ENCODE data around the gene INPP5K. TPM values are rescaled to one million over a fixed set of nuclear protein-coding genes. Genes with fewer than 3 reads are reported as not detected.
"Not testable (repeated sequence)": the region's sequence is repeated elsewhere in the genome, so short reads cannot be mapped to it uniquely, and the experiment has no call there.

INPP5K gene
- total RNA-seq, 1 donor from 2014 or later: 31.6 TPM

DNA sequence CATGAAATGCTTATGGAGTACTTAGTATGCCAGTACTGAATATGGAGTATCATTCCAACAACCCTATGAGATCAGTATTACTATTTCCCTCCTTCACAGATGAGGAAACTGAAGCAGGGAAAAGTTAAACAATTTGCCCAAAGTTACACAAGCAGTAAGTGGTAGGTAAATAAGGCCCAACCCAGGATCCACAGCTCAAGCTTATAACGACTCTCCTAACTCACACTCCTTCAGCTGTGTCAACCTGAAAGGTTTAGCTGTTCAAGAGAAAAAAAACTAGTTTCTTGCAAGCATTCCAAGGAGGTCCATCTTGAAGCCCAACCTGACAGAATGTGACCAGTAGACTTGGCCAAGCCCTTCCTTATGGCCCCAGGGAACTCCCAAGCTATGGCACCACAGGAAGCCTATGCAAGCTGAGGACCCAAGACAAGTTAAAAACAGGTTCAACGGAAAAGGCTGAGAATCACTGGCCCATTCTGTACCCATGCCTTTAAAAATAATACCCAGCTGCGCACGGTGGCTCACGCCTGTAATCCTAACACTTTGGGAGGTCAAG lies 66.9 kb downstream of the INPP5K start:
- TF ChIP-seq CTCF (IDR thresholded peaks at IDR 0.05; ENCODE audit: insufficient read depth, low read length, severe bottlenecking): no peak
- DNase-seq (ENCODE audit: low read depth): no peak
- FAIRE-seq: no peak
- Histone ChIP-seq H3K36me3 (ENCODE audit: control insufficient read depth, insufficient read depth, low read length) (no peaks in the 10 kb centered on the region), H3K27me3 (ENCODE audit: control insufficient read depth, insufficient read depth, low read length) (no peaks in the 10 kb centered on the region), H3K4me3 (ENCODE audit: low read depth, low read length) (no peak overlapping the region)

DNA sequence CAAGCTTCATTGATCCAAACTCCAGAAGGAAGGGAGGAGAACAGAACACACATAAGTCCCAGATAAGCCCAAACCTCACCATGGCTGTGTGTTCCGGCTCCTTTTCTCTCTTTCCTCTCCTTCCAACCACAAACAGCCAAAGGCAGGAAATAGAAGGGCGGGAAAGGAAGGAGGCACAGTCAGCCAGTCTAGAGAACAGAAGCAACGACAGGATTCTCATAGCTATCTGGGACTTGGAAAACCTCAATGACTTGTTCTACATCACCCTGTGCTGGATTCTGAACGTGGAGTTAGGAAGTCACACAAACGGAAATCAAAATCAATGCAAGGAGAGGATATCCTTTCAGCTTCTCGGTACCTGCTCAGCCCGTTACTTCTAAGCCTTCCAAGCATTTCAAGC lies 69.4 kb downstream of the INPP5K start:
- TF ChIP-seq CTCF (IDR thresholded peaks at IDR 0.05; ENCODE audit: insufficient read depth, low read length, severe bottlenecking): no peak
- Histone ChIP-seq H3K4me3 (ENCODE audit: low read depth, low read length) (no peak overlapping the region), H3K36me3 (ENCODE audit: control insufficient read depth, insufficient read depth, low read length) (no peaks in the 10 kb centered on the region), H3K27me3 (ENCODE audit: control insufficient read depth, insufficient read depth, low read length) (no peaks in the 10 kb centered on the region)
- FAIRE-seq (no peak), DNase-seq (ENCODE audit: low read depth) (no peak)

DNA sequence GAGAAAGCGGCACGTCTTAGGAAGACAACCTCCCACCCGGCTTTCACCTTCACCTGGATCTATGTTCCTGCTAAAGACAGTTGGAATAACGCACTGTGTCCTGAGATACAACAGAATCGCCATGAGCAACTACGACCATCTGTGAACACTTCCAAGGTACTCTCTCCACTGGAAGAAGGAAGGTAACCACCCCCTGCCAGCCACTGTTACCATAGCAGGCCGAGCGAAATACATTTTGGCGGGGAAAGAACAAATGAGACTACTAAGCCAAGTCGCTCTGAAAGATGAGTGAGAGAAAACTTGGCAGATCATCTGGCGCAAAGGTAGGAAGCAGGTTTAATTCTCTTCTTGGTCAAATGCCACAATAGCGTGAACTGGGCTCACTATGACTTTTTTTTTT lies 70.2 kb downstream of the INPP5K start:
- no peak overlapping the region for H3K4me3 ChIP-seq (ENCODE audit: low read depth, low read length)
- no peaks in the 10 kb centered on the region for H3K36me3 ChIP-seq (ENCODE audit: control insufficient read depth, insufficient read depth, low read length)
- FAIRE-seq (no peak), DNase-seq (ENCODE audit: low read depth) (no peak)
- no peaks in the 10 kb centered on the region for H3K27me3 ChIP-seq (ENCODE audit: control insufficient read depth, insufficient read depth, low read length)
- no peak for TF ChIP-seq CTCF (IDR thresholded peaks at IDR 0.05; ENCODE audit: insufficient read depth, low read length, severe bottlenecking)

GRCh38 chr17:1445695-1446094 lies 70.7 kb downstream of the INPP5K start:
- H3K27me3 ChIP-seq (ENCODE audit: control insufficient read depth, insufficient read depth, low read length); H3K4me3 ChIP-seq (ENCODE audit: low read depth, low read length); DNase-seq (ENCODE audit: low read depth); FAIRE-seq; H3K36me3 ChIP-seq (ENCODE audit: control insufficient read depth, insufficient read depth, low read length): not testable (repeated sequence)

Other genes with a start within 250 kb of the INPP5K start
- not detected in 2 replicates for gene BHLHA9, start 246.2 kb downstream of the INPP5K start, total RNA-seq
- not detected in 2 replicates for gene TRARG1, start 236.9 kb downstream of the INPP5K start, total RNA-seq
- gene YWHAE, start 116.4 kb downstream of the INPP5K start, total RNA-seq: 307 and 366 TPM in 2 replicates
- gene CRK, start 60.4 kb downstream of the INPP5K start, total RNA-seq: 131 and 152 TPM in 2 replicates
- gene MYO1C, start 23.9 kb downstream of the INPP5K start, total RNA-seq: 80.3 and 90.5 TPM in 2 replicates
- 21.1 and 25.7 TPM in 2 replicates for gene PITPNA, start 46.2 kb upstream of the INPP5K start, total RNA-seq
- gene SLC43A2, start 112.2 kb upstream of the INPP5K start, total RNA-seq: 2.4 and 2.9 TPM in 2 replicates
- gene SCARF1, start 129.1 kb upstream of the INPP5K start, total RNA-seq: 0.38 and 0.53 TPM in 2 replicates
- gene RILP, start 133.3 kb upstream of the INPP5K start, total RNA-seq: 3.4 and 3.8 TPM in 2 replicates
- gene PRPF8, start 168.3 kb upstream of the INPP5K start, total RNA-seq: 57.7 and 71.0 TPM in 2 replicates
- gene TLCD2, start 193.8 kb upstream of the INPP5K start, total RNA-seq: 4.5 and 19.1 TPM in 2 replicates
- 13.8 and 21.6 TPM in 2 replicates for gene WDR81, start 208.1 kb upstream of the INPP5K start, total RNA-seq
- 0.79 and 1.5 TPM in 2 replicates for gene SERPINF2, start 226.3 kb upstream of the INPP5K start, total RNA-seq
- 51.3 and 112 TPM in 2 replicates for gene SERPINF1, start 245.4 kb upstream of the INPP5K start, total RNA-seq

Measured in bronchial epithelial cell (primary cell).